ENCODE measurements around the gene RAD51AP1. TPM values are rescaled to one million over a fixed set of nuclear protein-coding genes. Genes with fewer than 3 reads are reported as not detected.
A peak's percentile ranks its signal among the peaks of the same experiment; 100 is the strongest.
"Not testable (repeated sequence)": the region's sequence is repeated elsewhere in the genome, so short reads cannot be mapped to it uniquely, and the experiment has no call there.

Gene RAD51AP1
- polyA plus RNA-seq, 1 donor (not counting 4 experiments of a cell fraction or from before 2014, with no cell fraction given) = 13.0 TPM

DNA sequence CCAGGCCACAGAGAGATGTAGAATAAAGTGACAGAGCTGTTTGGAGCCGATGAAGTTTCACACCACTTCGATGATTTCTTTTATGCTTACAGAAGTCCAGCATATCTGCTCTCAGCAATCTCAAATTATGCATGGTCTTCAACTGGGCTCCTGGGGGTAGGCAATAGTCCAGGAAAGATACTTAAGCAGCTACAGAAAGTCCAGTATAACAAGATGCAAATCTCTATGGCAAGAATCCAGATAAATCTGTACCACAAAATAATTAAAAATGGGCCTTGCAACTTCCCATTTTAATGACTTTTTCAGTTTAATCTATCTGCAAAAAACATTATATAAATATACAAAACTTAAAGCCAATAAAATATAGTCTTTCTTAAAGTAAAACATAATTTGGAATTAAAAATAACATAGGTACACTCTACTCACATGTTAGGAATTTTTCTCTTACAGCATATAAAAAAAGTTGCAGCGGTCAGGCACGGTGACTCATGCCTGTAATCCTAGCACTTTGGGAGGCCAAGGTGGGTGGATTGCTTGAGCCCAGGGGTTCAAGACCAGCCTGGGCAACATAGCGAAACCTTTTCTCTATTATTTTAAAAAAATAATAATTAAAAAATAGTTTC, 20.5 kb upstream of the RAD51AP1 start:
- Histone ChIP-seq H3K4me3 (ENCODE audit: control insufficient read depth in 2 of 3, extremely low read depth in 1 of 3, insufficient read depth in 2 of 3, low read depth in 1 of 3, low read length in 3 of 3) (no peak overlapping the region), H2AFZ (ENCODE audit: control insufficient read depth, low read length) (no peak overlapping the region), H3K27ac (ENCODE audit: control insufficient read depth, insufficient read depth, low read length) (no peak overlapping the region), H3K9me1 (ENCODE audit: control insufficient read depth, extremely low read depth, insufficient read depth, low read length) (no peaks in the 10 kb centered on the region), H4K20me1 (ENCODE audit: control insufficient read depth, extremely low read depth, insufficient read depth, low read length) (no peaks in the 10 kb centered on the region), H3K79me2 (ENCODE audit: control insufficient read depth, insufficient read depth, low read length) (no peaks in the 10 kb centered on the region), H3K27me3 (ENCODE audit: control insufficient read depth, extremely low read depth, insufficient read depth, low read length) (no peaks in the 10 kb centered on the region), H3K9me3 (ENCODE audit: control insufficient read depth, low read depth, low read length) (no peaks in the 10 kb centered on the region), H3K4me1 (ENCODE audit: control insufficient read depth, extremely low read depth, insufficient read depth, low read length) (peaks cover 3% of the 10 kb centered on the region), H3K36me3 (ENCODE audit: control insufficient read depth in 2 of 2, extremely low read depth in 1 of 2, insufficient read depth in 2 of 2, low read length in 2 of 2) (peaks cover 0 to 5% of the 10 kb centered on the region in 2 experiments), H3K4me2 (ENCODE audit: control insufficient read depth, extremely low read depth, insufficient read depth, low read depth, low read length) (no peak overlapping the region), H3K9ac (ENCODE audit: control insufficient read depth, extremely low read depth, insufficient read depth, low read length) (no peak overlapping the region)
- FAIRE-seq (peak; percentile 13), DNase-seq (ENCODE audit: low read depth, low spot score) (no peak)
- dilution Hi-C loops (cut with MboI; ENCODE audit: extremely low pct_ligation_motif_present, low sequenced_read_pairs) = no loop called here
- TF ChIP-seq, protein P1, sequence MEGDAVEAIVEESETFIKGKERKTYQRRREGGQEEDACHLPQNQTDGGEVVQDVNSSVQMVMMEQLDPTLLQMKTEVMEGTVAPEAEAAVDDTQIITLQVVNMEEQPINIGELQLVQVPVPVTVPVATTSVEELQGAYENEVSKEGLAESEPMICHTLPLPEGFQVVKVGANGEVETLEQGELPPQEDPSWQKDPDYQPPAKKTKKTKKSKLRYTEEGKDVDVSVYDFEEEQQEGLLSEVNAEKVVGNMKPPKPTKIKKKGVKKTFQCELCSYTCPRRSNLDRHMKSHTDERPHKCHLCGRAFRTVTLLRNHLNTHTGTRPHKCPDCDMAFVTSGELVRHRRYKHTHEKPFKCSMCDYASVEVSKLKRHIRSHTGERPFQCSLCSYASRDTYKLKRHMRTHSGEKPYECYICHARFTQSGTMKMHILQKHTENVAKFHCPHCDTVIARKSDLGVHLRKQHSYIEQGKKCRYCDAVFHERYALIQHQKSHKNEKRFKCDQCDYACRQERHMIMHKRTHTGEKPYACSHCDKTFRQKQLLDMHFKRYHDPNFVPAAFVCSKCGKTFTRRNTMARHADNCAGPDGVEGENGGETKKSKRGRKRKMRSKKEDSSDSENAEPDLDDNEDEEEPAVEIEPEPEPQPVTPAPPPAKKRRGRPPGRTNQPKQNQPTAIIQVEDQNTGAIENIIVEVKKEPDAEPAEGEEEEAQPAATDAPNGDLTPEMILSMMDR (optimal IDR thresholded peaks at IDR 0.05 in 1 of 3, IDR thresholded peaks at IDR 0.05 in 1 of 3, conservative IDR thresholded peaks at IDR 0.05 in 1 of 3; ENCODE audit: extremely low read depth in 1 of 3, insufficient read depth in 2 of 3, low read length in 3 of 3) = no peak
- TF ChIP-seq EZH2 (IDR thresholded peaks at IDR 0.05; ENCODE audit: low read length) = no peak

DNA sequence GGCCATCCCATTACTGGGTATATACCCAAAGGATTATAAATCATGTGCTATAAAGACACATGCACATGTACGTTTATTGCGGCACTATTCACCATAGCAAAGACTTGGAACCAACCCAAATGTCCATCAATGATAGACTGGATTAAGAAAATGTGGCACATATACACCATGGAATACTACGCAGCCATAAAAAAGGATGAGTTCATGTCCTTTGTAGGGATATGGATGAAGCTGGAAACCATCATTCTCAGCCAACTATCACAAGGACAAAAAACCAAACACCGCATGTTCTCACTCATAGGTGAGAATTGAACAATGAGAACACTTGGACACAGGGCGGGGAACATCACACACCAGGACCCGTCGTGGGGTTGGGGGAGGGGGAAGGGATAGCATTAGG, 15.2 kb upstream of the RAD51AP1 start:
- H3K9ac ChIP-seq (ENCODE audit: control insufficient read depth, extremely low read depth, insufficient read depth, low read length); H4K20me1 ChIP-seq (ENCODE audit: control insufficient read depth, extremely low read depth, insufficient read depth, low read length); H2AFZ ChIP-seq (ENCODE audit: control insufficient read depth, low read length); H3K9me3 ChIP-seq (ENCODE audit: control insufficient read depth, low read depth, low read length); FAIRE-seq; H3K27ac ChIP-seq (ENCODE audit: control insufficient read depth, insufficient read depth, low read length); H3K4me3 ChIP-seq (ENCODE audit: control insufficient read depth in 2 of 3, extremely low read depth in 1 of 3, insufficient read depth in 2 of 3, low read depth in 1 of 3, low read length in 3 of 3); H3K4me1 ChIP-seq (ENCODE audit: control insufficient read depth, extremely low read depth, insufficient read depth, low read length); H3K9me1 ChIP-seq (ENCODE audit: control insufficient read depth, extremely low read depth, insufficient read depth, low read length); H3K27me3 ChIP-seq (ENCODE audit: control insufficient read depth, extremely low read depth, insufficient read depth, low read length); H3K79me2 ChIP-seq (ENCODE audit: control insufficient read depth, insufficient read depth, low read length); H3K4me2 ChIP-seq (ENCODE audit: control insufficient read depth, extremely low read depth, insufficient read depth, low read depth, low read length); dilution Hi-C loops (cut with MboI; ENCODE audit: extremely low pct_ligation_motif_present, low sequenced_read_pairs); H3K36me3 ChIP-seq (ENCODE audit: control insufficient read depth in 2 of 2, extremely low read depth in 1 of 2, insufficient read depth in 2 of 2, low read length in 2 of 2); DNase-seq (ENCODE audit: low read depth, low spot score): not testable (repeated sequence)
